HG02840 (cell line): ENCODE data around the gene TMCO4.
"Not testable (repeated sequence)": the region's sequence is repeated elsewhere in the genome, so short reads cannot be mapped to it uniquely, and the experiment has no call there.

ENCODE experiments used
- ATAC-seq: cut with Tn5 transposase; IDR thresholded peaks from one replicate; pipeline ENCODE4 v1.9.1; 2021; ENCODE audit warnings: mild to moderate bottlenecking, moderate library complexity, moderate number of reproducible peaks; ENCODE audit not compliant: unreplicated experiment, low FRiP score

The TMCO4 gene

GRCh38 chr1:19814244-19814661 is 14.5 kb upstream of the TMCO4 start:
- ATAC-seq = no peak

GRCh38 chr1:19813643-19813960 is 13.9 kb upstream of the TMCO4 start:
- ATAC-seq = no peak

GRCh38 chr1:19812875-19813642 is 13.3 kb upstream of the TMCO4 start:
- ATAC-seq = no peak

GRCh38 chr1:19811206-19811851 is 11.6 kb upstream of the TMCO4 start:
- ATAC-seq = no peak

GRCh38 chr1:19809044-19809750 is 9.5 kb upstream of the TMCO4 start:
- no peak for ATAC-seq

- no peak for ATAC-seq
These were observed 8.6 kb upstream of the TMCO4 start for GRCh38 chr1:19808351-19808750.

GRCh38 chr1:19804831-19805251 is 5.1 kb upstream of the TMCO4 start:
- no peak for ATAC-seq

GRCh38 chr1:19802269-19802668 is 2.6 kb upstream of the TMCO4 start:
- ATAC-seq = no peak

- no peak for ATAC-seq
These were observed 524 bp upstream of the TMCO4 start for GRCh38 chr1:19800076-19800804.

- no peak for ATAC-seq
These were observed 1.1 kb downstream of the TMCO4 start for GRCh38 chr1:19798486-19799229.

- ATAC-seq = no peak
These were observed 1.9 kb downstream of the TMCO4 start for GRCh38 chr1:19797827-19798226.

GRCh38 chr1:19794583-19794982 is 5.1 kb downstream of the TMCO4 start:
- no peak for ATAC-seq

- no peak for ATAC-seq
These were observed 6.2 kb downstream of the TMCO4 start for GRCh38 chr1:19793360-19794046.

- ATAC-seq = no peak
These were observed 7.3 kb downstream of the TMCO4 start for GRCh38 chr1:19792237-19793002.

- ATAC-seq = not testable (repeated sequence)
These were observed 9.4 kb downstream of the TMCO4 start for GRCh38 chr1:19790061-19790975.

GRCh38 chr1:19786988-19787423 is 12.7 kb downstream of the TMCO4 start:
- no peak for ATAC-seq

- ATAC-seq = no peak
These were observed 14.1 kb downstream of the TMCO4 start for GRCh38 chr1:19785660-19786059.
